GM19455 (cell line): ENCODE data around the gene PTMA.
"Not testable (repeated sequence)": the region's sequence is repeated elsewhere in the genome, so short reads cannot be mapped to it uniquely, and the experiment has no call there.

Experiments
- ATAC-seq: cut with Tn5 transposase; IDR thresholded peaks from one replicate; pipeline ENCODE4 v1.9.1; 2021; ENCODE audit not compliant: unreplicated experiment

PTMA gene

GRCh38 chr2:231714639-231715498 is 6.5 kb downstream of the PTMA start:
- peak; percentile 26 for ATAC-seq

GRCh38 chr2:231715499-231715837 is 7.1 kb downstream of the PTMA start:
- ATAC-seq: peak; percentile 0

GRCh38 chr2:231715988-231716616 is 7.8 kb downstream of the PTMA start:
- ATAC-seq: no peak

- ATAC-seq: no peak
Observed at GRCh38 chr2:231716666-231717280, 8.4 kb downstream of the PTMA start.

- no peak for ATAC-seq
Observed at GRCh38 chr2:231717281-231718171, 9.2 kb downstream of the PTMA start.

GRCh38 chr2:231718799-231719198 is 10.5 kb downstream of the PTMA start:
- no peak for ATAC-seq

GRCh38 chr2:231720292-231720986 is 12.1 kb downstream of the PTMA start:
- peak; percentile 25 for ATAC-seq

- ATAC-seq: peak; percentile 84
Observed at GRCh38 chr2:231720987-231721966, 13.0 kb downstream of the PTMA start.

GRCh38 chr2:231722721-231723307 is 14.5 kb downstream of the PTMA start:
- ATAC-seq: no peak

GRCh38 chr2:231725476-231725875 is 17.2 kb downstream of the PTMA start:
- ATAC-seq: no peak

- ATAC-seq: no peak
Observed at GRCh38 chr2:231726276-231726675, 18.0 kb downstream of the PTMA start.

GRCh38 chr2:231727621-231728020 is 19.3 kb downstream of the PTMA start:
- ATAC-seq: no peak

GRCh38 chr2:231732604-231733003 is 24.3 kb downstream of the PTMA start:
- ATAC-seq: no peak

GRCh38 chr2:231737761-231738160 is 29.4 kb downstream of the PTMA start:
- ATAC-seq: no peak

GRCh38 chr2:231743376-231744116 is 35.2 kb downstream of the PTMA start:
- ATAC-seq: no peak

GRCh38 chr2:231745303-231746038 is 37.1 kb downstream of the PTMA start:
- no peak for ATAC-seq

GRCh38 chr2:231748153-231748896 is 40.0 kb downstream of the PTMA start:
- ATAC-seq: not testable (repeated sequence)
